GM23248 (cell line): ENCODE results near the gene MRE11.

Experiments
- EZH2 ChIP-seq: fragments of 200-600 bp; sonication (generic); IDR thresholded peaks from 2 replicates; pipeline ENCODE4 v1.6.1; 2018; ENCODE audit warnings: antibody characterized with exemption, mild to moderate bottlenecking; ENCODE audit not compliant: insufficient read depth, poor library complexity, severe bottlenecking
- EZH2phosphoT487 ChIP-seq: fragments of 200-600 bp; sonication (generic); IDR thresholded peaks from 2 replicates; pipeline ENCODE4 v1.6.1; 2018; ENCODE audit warnings: antibody characterized with exemption, moderate library complexity, mild to moderate bottlenecking, low read depth; ENCODE audit not compliant: insufficient read depth

GRCh38 chr11:94481342-94481741 is 12.3 kb downstream of the MRE11 start:
- TF ChIP-seq EZH2, result no peak
- no peak for TF ChIP-seq EZH2phosphoT487
